Neural progenitor cell (in vitro differentiated cells): ENCODE data around the gene C8A.

ENCODE experiments used
- CTCF ChIP-seq: fragments of 200-600 bp; sonication (generic); IDR thresholded peaks from 2 replicates; pipeline ENCODE4 v1.5.1; 2017; ENCODE audit warnings: antibody characterized with exemption, mild to moderate bottlenecking
- EZH2phosphoT487 ChIP-seq: fragments of 200-600 bp; sonication (generic); IDR thresholded peaks from 2 replicates; pipeline ENCODE4 v1.6.1; 2017; ENCODE audit warnings: antibody characterized with exemption

- TF ChIP-seq CTCF = no peak
- TF ChIP-seq EZH2phosphoT487 = no peak
Measured at GRCh38 chr1:56925193-56925592, 70.6 kb downstream of the C8A start.
